Measurements from ENCODE around the gene HSD17B12. TPM values are rescaled to one million over a fixed set of nuclear protein-coding genes. Genes with fewer than 3 reads are reported as not detected.

The HSD17B12 gene
- total and polyA plus RNA-seq, 2 experiments from 2014 or later, result 128 to 168 TPM

DNA sequence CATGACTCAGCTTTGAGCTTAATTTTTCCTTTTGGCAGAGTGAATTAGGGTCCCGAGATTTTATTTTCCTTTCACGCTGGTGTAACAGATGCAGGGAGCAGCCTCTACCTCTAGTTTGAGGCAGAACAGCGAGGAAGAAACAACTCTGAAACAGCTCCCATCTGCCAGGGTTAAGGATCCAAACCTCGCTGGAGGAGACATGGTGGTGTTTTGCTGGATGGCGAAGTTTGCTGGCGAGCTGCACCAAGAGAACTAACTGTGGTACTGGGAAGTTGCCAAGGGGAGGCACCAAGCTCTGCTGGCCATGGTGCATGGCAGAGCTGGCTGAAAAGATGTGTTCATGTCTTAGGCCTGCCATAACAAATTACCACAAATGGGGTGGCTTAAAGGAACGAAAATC, 192.5 kb downstream of the HSD17B12 start:
- ATAC-seq, result no peak
- Mint-ChIP-seq H3K4me3 (no peak overlapping the region), H3K27ac (no peak overlapping the region), H3K27me3 (ENCODE audit: insufficient read depth, low read depth, poor library complexity) (peaks cover 6% of the 10 kb centered on the region), H3K4me1 (no peaks in the 10 kb centered on the region), H3K9me3 (no peaks in the 10 kb centered on the region; the same call in 2 of the 3 replicates), H3K36me3 (ENCODE audit: low read depth) (no peaks in the 10 kb centered on the region)
- H3K9me2 ChIP-seq (ENCODE audit: insufficient read depth), result no peaks in the 10 kb centered on the region
- no peak overlapping the region for H3K27ac ChIP-seq (ENCODE audit: low read depth)
- no peak overlapping the region for H2AFZ ChIP-seq
- no peaks in the 10 kb centered on the region for H3F3A ChIP-seq (replicated peaks; ENCODE audit: low read depth)
- H3K4me1 ChIP-seq (ENCODE audit: insufficient read depth), result no peaks in the 10 kb centered on the region
- no peaks in the 10 kb centered on the region for H3K79me2 ChIP-seq (replicated peaks; ENCODE audit: insufficient read depth)
- no peaks in the 10 kb centered on the region for H4K20me1 ChIP-seq (replicated peaks; ENCODE audit: insufficient read depth)
- peaks cover 21% of the 10 kb centered on the region; the same call in 1 of the 2 replicates for H3K27me3 ChIP-seq (ENCODE audit: insufficient read depth)
- TF ChIP-seq EZH2 (IDR thresholded peaks at IDR 0.05; ENCODE audit: low read depth, unreplicated experiment), result no peak
- TF ChIP-seq EZH2phosphoT487 (IDR thresholded peaks at IDR 0.05; ENCODE audit: unreplicated experiment), result no peak
- no peak for TF ChIP-seq CREB1 (CRISPR knock-in tag; IDR thresholded peaks at IDR 0.05; ENCODE audit: low read depth)
- H3K36me3 ChIP-seq (ENCODE audit: insufficient read depth), result no peaks in the 10 kb centered on the region
- DNase-seq (ENCODE audit: low spot score), result no peak
- H3K4me3 ChIP-seq, result no peak overlapping the region
- H3K4me2 ChIP-seq, result no peak overlapping the region

DNA sequence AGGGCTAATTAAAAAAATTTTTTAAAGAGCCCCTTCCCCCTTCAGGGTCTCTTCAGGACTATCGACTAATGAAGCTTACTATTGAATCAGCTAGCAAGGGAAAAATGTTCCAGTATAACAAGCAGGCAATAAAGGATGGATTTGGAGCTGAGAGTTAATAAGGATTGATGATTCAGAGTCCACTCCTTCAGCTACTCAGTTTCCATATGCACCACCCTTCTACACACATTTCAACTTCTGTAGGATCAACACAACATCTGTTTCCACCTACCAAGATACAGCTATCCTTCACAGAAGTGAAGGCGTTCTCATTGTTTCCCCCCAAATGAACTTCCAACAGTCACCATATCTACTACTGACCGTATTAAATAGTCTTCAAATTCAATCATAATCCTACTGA, 193.5 kb downstream of the HSD17B12 start:
- Histone ChIP-seq H3F3A (replicated peaks; ENCODE audit: low read depth) (no peaks in the 10 kb centered on the region), H2AFZ (no peak overlapping the region), H3K4me2 (no peak overlapping the region), H4K20me1 (replicated peaks; ENCODE audit: insufficient read depth) (no peaks in the 10 kb centered on the region), H3K36me3 (ENCODE audit: insufficient read depth) (no peaks in the 10 kb centered on the region), H3K79me2 (replicated peaks; ENCODE audit: insufficient read depth) (no peaks in the 10 kb centered on the region), H3K27me3 (ENCODE audit: insufficient read depth) (peaks cover 29% of the 10 kb centered on the region; the same call in 1 of the 2 replicates), H3K9me2 (ENCODE audit: insufficient read depth) (peaks cover under 1% of the 10 kb centered on the region; the same call in 1 of the 2 replicates), H3K27ac (ENCODE audit: low read depth) (no peak overlapping the region), H3K4me1 (ENCODE audit: insufficient read depth) (no peaks in the 10 kb centered on the region), H3K4me3 (no peak overlapping the region)
- ATAC-seq (no peak), DNase-seq (ENCODE audit: low spot score) (no peak)
- H3K4me3 Mint-ChIP-seq, result no peak overlapping the region
- H3K36me3 Mint-ChIP-seq (ENCODE audit: low read depth), result no peaks in the 10 kb centered on the region
- H3K27me3 Mint-ChIP-seq (ENCODE audit: insufficient read depth, low read depth, poor library complexity), result peaks cover 14% of the 10 kb centered on the region
- no peaks in the 10 kb centered on the region; the same call in 2 of the 3 replicates for H3K9me3 Mint-ChIP-seq
- TF ChIP-seq, protein P1, sequence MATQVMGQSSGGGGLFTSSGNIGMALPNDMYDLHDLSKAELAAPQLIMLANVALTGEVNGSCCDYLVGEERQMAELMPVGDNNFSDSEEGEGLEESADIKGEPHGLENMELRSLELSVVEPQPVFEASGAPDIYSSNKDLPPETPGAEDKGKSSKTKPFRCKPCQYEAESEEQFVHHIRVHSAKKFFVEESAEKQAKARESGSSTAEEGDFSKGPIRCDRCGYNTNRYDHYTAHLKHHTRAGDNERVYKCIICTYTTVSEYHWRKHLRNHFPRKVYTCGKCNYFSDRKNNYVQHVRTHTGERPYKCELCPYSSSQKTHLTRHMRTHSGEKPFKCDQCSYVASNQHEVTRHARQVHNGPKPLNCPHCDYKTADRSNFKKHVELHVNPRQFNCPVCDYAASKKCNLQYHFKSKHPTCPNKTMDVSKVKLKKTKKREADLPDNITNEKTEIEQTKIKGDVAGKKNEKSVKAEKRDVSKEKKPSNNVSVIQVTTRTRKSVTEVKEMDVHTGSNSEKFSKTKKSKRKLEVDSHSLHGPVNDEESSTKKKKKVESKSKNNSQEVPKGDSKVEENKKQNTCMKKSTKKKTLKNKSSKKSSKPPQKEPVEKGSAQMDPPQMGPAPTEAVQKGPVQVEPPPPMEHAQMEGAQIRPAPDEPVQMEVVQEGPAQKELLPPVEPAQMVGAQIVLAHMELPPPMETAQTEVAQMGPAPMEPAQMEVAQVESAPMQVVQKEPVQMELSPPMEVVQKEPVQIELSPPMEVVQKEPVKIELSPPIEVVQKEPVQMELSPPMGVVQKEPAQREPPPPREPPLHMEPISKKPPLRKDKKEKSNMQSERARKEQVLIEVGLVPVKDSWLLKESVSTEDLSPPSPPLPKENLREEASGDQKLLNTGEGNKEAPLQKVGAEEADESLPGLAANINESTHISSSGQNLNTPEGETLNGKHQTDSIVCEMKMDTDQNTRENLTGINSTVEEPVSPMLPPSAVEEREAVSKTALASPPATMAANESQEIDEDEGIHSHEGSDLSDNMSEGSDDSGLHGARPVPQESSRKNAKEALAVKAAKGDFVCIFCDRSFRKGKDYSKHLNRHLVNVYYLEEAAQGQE (IDR thresholded peaks at IDR 0.05; ENCODE audit: unreplicated experiment), result no peak
- no peaks in the 10 kb centered on the region for H3K4me1 Mint-ChIP-seq
- no peak overlapping the region for H3K27ac Mint-ChIP-seq

DNA sequence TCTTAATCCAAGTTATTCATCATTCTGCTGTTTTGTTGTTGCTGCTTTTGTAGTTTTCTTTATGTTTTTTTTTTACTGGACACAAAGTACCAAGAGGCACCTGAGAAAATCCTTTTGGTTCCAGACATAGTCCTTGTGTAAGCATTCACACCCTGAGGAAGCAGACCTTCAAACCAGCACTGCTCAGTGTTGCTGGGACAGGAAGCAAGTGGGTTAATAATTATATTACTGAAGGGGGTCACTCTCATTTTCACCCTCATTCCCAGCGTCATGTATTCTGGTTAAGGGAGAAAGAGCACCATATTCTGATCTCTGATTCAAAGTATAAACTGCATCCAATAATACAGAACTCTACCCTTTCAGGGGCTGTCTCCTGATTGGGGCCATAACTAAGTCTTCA, 194.2 kb downstream of the HSD17B12 start:
- H2AFZ ChIP-seq, result no peak overlapping the region
- H3K27me3 ChIP-seq (ENCODE audit: insufficient read depth), result peaks cover 30% of the 10 kb centered on the region
- no peak for TF ChIP-seq NANOG (IDR thresholded peaks at IDR 0.05; ENCODE audit: borderline replicate concordance)
- TF ChIP-seq, protein P2, sequence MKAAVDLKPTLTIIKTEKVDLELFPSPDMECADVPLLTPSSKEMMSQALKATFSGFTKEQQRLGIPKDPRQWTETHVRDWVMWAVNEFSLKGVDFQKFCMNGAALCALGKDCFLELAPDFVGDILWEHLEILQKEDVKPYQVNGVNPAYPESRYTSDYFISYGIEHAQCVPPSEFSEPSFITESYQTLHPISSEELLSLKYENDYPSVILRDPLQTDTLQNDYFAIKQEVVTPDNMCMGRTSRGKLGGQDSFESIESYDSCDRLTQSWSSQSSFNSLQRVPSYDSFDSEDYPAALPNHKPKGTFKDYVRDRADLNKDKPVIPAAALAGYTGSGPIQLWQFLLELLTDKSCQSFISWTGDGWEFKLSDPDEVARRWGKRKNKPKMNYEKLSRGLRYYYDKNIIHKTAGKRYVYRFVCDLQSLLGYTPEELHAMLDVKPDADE (IDR thresholded peaks at IDR 0.05), result no peak
- TF ChIP-seq ZNF331 (CRISPR knock-in tag; IDR thresholded peaks at IDR 0.05; ENCODE audit: low read depth), result no peak
- no peak for TF ChIP-seq EZH2phosphoT487 (IDR thresholded peaks at IDR 0.05; ENCODE audit: unreplicated experiment)
- DNase-seq (ENCODE audit: low spot score) (no peak), ATAC-seq (no peak)
- H3F3A ChIP-seq (replicated peaks; ENCODE audit: low read depth), result no peaks in the 10 kb centered on the region
- no peaks in the 10 kb centered on the region for H4K20me1 ChIP-seq (replicated peaks; ENCODE audit: insufficient read depth)
- Mint-ChIP-seq H3K4me1 (no peaks in the 10 kb centered on the region), H3K9me3 (no peaks in the 10 kb centered on the region; the same call in 2 of the 3 replicates), H3K27ac (no peak overlapping the region), H3K27me3 (ENCODE audit: insufficient read depth, low read depth, poor library complexity) (peaks cover 15% of the 10 kb centered on the region), H3K4me3 (no peak overlapping the region), H3K36me3 (ENCODE audit: low read depth) (no peaks in the 10 kb centered on the region)
- no peak overlapping the region for H3K4me3 ChIP-seq
- no peak overlapping the region for H3K4me2 ChIP-seq
- H3K9me2 ChIP-seq (ENCODE audit: insufficient read depth), result peaks cover 7% of the 10 kb centered on the region
- H3K36me3 ChIP-seq (ENCODE audit: insufficient read depth), result no peaks in the 10 kb centered on the region
- no peak overlapping the region for H3K27ac ChIP-seq (ENCODE audit: low read depth)
- no peaks in the 10 kb centered on the region for H3K79me2 ChIP-seq (replicated peaks; ENCODE audit: insufficient read depth)
- H3K4me1 ChIP-seq (ENCODE audit: insufficient read depth), result no peaks in the 10 kb centered on the region

All from GM23338 (cell line).